H1 (cell line): ENCODE results near the gene CHMP4B. TPM values are rescaled to one million over a fixed set of nuclear protein-coding genes. Genes with fewer than 3 reads are reported as not detected.

Experiments
- HDAC6 ChIP-seq: IDR thresholded peaks from one replicate; pipeline ENCODE4 v1.7.1; 2012; ENCODE audit warnings: low read depth, mild to moderate bottlenecking, inconsistent platforms, low read length, moderate library complexity
- KDM5A ChIP-seq: fragments of 200-600 bp; IDR thresholded peaks from 2 replicates; pipeline ENCODE4 v1.7.1; 2012; ENCODE audit warnings: mild to moderate bottlenecking, low read length, inconsistent platforms, mixed read lengths
- polyA plus RNA-seq, 7 experiments: library from polyadenylated mRNA; depleted of rRNA in 3 of 7; stranded (reverse) in 5 of 7; unstranded in 2 of 7; fragments of >200 nt in 5 of 7; fragments of 200-250 nt in 2 of 7; gene quantifications; 1 replicate in 5 of 7; 2 replicates in 1 of 7; 4 replicates in 1 of 7; pipeline versions ENCODE4 v1.2.1 to v1.2.3, GENCODE V29; 2011 to 2013; ENCODE audit warnings: missing spikeins in 2 of 7, mixed read lengths in 2 of 7
- total RNA-seq: library from RNA; stranded (reverse); fragmentation: NEBNext Ultra II Directional; extraction: Animal tissue kit (Norgen Biotek cat#: 25700); gene quantifications from 2 replicates; pipeline ENCODE4 v1.2.1, GENCODE V29; 2021
- TF ChIP-seq, protein P1 (sequence below): IDR thresholded peaks from 2 replicates; pipeline ENCODE4 v1.6.1; 2011; ENCODE audit warnings: low read depth, mild to moderate bottlenecking, low read length; ENCODE audit not compliant: insufficient read depth

CHMP4B gene
- total and polyA plus RNA-seq, 2 of the 8 experiments (the other 6 are each of a cell fraction or from before 2014, with no cell fraction given): 38.6 to 66.3 TPM

DNA sequence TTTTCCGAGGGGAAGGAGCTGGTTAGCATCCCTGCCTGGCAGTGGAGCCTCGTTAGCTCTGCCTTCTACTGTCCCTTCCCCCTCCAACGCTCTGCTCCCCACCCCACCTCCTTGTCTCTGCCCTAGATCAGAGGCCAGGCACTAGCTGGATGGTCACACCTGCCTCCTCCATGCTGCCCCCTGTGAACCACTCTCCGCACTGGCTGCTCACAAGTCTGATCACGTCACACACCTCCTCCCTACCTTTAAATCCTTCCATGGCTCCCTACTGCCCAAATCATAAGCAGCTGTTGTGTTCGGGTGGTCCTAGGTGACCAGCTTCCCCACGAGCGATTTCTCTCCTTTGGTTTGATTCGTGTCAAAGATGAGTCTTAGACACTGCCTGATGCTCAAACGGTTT, 71.3 kb downstream of the CHMP4B start (continued):
- TF ChIP-seq HDAC6 (no peak), KDM5A (no peak)
- TF ChIP-seq, protein P1, sequence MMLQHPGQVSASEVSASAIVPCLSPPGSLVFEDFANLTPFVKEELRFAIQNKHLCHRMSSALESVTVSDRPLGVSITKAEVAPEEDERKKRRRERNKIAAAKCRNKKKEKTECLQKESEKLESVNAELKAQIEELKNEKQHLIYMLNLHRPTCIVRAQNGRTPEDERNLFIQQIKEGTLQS: no peak
